HG03060 (cell line): Measurements from ENCODE around the gene PVR.
"Not testable (repeated sequence)": the region's sequence is repeated elsewhere in the genome, so short reads cannot be mapped to it uniquely, and the experiment has no call there.

Source experiments
- ATAC-seq: cut with Tn5 transposase; IDR thresholded peaks from one replicate; pipeline ENCODE4 v1.9.1; 2021; ENCODE audit warnings: low read depth, moderate number of reproducible peaks; ENCODE audit not compliant: unreplicated experiment

The PVR gene

DNA sequence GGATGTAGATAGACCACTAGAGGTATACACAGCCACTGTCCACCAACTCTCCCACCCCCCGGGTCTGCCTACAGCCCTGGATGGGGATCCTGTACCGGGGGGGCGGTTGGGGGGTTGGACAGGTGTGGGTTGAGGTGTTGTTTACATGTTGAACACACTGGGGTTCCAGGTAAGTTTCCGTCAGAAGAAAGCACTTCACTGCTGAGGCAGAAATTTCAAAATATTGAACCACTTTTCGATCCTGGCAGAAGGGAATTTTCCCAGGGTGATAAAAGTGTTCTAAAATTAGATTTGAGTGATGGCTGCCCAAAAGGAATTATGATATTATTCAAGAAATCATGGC, 48.6 kb downstream of the PVR start:
- ATAC-seq = no peak

DNA sequence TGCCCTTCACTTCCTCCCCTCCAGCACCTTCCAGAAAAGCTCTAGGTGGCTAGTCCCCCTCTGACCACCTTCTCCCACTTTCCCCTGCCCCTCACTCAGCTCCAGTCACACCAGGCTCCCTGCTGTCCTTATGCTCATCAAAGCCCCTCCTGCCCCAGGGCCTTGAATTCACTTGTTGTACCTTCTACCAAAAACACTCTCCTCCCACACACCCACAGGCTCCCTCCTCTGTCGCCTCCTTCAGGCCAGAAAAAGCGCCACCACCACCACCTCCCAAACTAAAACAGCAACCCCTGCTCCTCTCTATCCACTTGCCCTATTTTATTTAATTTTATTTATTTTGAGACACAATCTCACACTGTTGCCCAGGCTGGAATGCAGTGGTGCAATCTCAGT, 50.5 kb downstream of the PVR start:
- ATAC-seq = no peak

DNA sequence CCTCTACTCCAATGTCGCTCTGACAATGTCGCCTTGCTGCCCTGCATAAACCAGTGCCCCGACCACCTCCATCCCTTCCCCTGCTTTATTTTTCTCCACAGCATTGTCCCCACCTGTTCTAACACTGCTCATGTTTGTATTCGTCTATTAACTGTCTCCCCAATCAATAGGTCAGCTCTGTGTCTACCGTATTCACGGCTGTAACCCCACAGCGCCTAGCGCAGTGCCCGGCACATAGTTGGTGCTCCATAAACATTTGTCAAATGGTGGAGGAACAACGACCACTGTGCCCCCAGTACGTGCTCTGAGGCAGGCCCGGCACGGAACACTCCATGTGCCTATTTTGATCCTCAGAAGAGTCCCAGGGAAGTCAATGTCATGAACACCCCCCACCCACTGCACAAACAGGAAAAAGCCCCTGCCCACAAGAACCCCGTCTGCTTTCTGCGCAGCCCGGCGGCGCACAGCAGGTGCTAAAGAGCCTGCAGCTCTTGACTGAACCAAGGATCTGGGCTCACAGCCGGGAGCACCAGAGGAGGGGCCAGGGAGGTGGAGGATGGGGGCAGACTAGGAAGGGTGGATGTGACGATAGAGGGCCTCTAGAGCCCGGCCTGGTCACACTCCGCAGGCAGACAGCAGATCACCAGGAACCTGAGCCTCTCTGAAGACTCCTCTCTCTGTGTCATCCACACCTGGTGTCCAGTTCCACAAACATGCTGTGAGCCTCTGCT, 53.4 kb downstream of the PVR start:
- ATAC-seq = no peak

- no peak for ATAC-seq
Observed at GRCh38 chr19:44697670-44698034, 53.9 kb downstream of the PVR start.

DNA sequence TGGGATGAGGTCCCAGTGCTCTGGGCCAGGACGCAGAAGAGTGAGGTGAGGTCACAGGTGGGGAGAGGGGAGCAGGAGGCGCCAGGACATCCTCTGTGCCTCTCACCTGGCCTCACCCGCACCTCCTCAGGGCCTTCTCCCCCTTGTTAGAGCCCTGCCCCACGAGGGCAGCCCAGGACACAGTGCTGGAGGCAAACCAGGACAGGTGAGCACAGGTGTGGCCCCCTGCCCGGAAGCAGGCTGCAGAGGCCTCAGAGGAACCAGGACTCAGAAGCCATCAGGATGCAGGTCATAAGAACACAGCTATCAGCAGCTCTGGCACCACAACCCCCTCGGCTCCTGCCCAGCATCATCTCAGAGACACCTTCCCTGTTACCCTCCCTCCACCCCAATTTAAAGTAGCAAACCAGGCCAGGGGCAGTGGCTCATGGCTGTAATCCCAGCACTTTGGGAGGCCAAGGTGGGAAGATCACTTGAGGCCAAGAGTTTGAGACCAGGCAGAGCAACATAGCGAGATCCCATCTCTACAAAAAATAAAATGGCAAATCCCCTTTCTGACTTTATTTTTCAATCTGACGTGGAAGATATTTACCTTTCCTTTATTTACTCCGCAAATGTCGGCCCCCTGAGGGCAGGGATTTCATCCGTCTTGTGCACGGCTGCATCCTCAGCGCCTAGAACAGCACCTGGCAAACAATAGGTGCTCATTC, 54.9 kb downstream of the PVR start, which contains the start of gene CEACAM16:
TSS of gene CEACAM16 (plus strand) at position 660 of the 710 bp plus-strand sequence. CDS start 2,306 bp downstream, outside the sequence.
- ATAC-seq = no peak

- ATAC-seq = no peak
Observed at GRCh38 chr19:44700547-44700946, 56.8 kb downstream of the PVR start.

DNA sequence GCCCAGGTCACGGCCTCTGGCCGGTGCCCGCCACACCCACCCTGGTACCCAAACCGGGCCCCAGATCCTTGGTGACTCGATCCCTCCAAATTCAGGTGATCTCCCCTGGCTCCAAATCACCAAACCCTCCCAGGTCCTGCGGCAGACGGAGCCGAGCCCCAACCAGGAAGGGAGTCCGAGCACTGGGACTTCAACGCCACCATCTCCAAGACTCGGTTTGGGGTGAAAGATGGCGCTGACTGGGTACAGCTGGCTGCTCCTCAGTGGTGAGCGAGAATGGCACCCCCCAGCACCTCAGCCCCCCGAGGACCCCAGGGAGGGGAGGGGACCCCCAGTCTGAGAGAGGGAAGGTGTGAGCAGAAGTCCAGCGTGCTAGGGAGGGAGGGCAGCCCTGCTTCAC, 57.5 kb downstream of the PVR start:
- no peak for ATAC-seq

- ATAC-seq = no peak
Observed at GRCh38 chr19:44702551-44703176, 59.0 kb downstream of the PVR start.

DNA sequence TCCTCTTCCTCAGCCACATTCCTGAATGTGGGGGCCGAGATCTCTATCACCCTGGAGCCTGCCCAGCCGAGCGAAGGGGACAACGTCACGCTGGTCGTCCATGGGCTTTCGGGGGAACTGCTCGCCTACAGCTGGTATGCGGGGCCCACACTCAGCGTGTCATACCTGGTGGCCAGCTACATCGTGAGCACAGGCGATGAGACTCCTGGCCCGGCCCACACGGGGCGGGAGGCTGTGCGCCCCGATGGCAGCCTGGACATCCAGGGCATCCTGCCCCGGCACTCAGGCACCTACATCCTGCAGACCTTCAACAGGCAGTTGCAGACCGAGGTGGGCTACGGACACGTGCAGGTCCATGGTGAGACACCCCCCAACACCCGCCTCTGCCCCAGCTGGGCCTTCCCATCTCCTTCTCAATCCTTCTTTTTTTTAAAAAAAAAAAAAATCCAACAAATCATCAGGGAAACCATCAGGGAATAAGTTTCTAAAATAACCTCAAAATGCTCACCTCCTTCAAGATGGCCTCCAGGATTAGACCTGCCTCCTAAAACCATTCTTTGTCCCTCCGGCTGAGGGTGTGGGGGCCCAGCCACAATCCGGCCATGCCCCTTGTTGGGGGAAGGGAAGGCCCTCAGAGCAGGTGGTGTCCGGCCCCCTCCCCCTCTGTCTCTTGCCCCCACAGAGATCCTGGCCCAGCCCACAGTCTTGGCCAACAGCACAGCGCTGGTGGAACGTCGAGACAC, 59.8 kb downstream of the PVR start:
- ATAC-seq = no peak

GRCh38 chr19:44704982-44705381, 61.3 kb downstream of the PVR start:
- no peak for ATAC-seq

GRCh38 chr19:44705502-44706010, 61.8 kb downstream of the PVR start:
- ATAC-seq = no peak

DNA sequence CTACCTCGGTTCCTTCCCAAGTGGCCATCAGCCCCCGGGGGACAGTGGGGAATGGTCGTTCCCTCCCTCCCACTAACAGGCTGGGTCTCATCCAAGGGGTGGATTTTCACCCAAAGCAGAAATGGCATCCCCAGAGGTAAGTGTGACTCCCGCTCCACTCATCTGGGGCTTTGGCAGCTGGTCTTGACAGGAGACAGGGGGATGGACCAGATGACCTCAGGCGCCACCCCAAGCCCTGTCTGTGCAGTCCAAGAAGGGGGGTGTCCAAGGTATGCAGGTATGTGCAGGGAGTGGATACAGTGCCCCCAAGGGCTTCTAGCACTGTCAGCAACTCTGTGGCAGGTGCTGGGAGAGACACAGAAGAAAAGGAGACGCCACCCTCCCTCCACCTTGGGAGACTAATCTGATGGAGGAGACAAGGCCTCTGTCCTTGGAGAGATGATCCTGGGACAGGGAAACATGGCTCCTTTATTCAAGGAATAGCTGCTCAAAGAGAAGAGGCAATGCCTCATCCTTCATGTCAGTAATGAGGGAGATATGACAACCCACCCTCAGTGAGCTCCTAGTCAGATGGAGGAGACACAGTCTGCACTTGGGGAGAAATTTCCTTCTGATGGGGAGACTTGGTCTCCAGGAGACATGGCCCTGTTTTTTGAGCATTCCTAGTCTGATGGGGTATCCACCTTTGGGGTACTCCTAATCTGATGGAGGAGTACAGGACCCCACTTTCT, 63.0 kb downstream of the PVR start:
- no peak for ATAC-seq

DNA sequence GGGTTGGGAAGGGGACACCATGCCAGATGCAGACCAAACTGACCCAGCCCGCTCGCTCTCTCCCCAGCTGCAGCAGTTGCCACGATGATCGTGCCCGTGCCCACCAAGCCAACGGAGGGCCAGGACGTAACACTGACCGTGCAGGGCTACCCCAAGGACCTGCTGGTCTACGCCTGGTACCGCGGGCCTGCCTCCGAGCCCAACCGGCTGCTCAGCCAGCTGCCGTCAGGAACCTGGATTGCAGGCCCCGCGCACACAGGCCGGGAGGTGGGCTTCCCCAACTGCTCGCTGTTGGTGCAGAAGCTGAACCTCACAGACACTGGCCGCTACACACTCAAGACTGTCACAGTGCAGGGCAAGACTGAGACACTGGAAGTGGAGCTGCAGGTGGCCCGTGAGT, 64.1 kb downstream of the PVR start:
- ATAC-seq = no peak

DNA sequence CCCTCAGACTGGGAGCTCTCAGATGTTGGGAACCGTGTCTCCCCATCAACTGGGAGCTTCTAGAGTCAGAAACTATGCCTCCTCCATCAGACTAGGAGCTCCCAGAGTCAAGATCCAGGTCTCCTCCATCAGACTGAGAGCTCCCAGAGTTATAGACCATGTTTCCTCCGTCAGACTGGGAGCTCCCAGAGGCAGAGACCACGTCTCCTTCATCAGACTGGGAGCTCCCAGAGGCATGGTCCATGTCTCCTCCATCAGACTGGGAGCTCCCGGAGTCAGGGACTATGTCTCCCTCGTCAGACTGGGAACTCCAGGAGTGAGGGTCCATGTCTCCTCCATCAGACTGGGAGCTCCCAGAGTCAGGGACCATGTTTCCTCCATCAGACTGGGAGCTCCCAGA, 65.2 kb downstream of the PVR start:
- ATAC-seq = no peak

GRCh38 chr19:44709434-44710266, 65.9 kb downstream of the PVR start:
- ATAC-seq = not testable (repeated sequence)

GRCh38 chr19:44710483-44710882, 66.8 kb downstream of the PVR start:
- ATAC-seq = no peak

- ATAC-seq = no peak
Observed at GRCh38 chr19:44712864-44713515, 69.3 kb downstream of the PVR start.
